Hepatocyte (in vitro differentiated cells): ENCODE results near the gene CTNNA1. TPM values are rescaled to one million over a fixed set of nuclear protein-coding genes. Genes with fewer than 3 reads are reported as not detected.

Source experiments
- DNase-seq: peaks from one replicate; pipeline ENCODE4 v3.0.0-alpha.2; 2016; ENCODE audit warnings: low spot score
- H2AFZ ChIP-seq: fragments of 200-600 bp; sonication (generic); 2 replicates; pipeline ENCODE4 v1.6.0; 2016; ENCODE audit warnings: antibody characterized with exemption, mild to moderate bottlenecking
- H3K27ac ChIP-seq: fragments of 200-600 bp; sonication (generic); 2 replicates; pipeline ENCODE4 v1.5.1; 2016; ENCODE audit warnings: mild to moderate bottlenecking
- H3K27me3 ChIP-seq: fragments of 200-600 bp; sonication (generic); 2 replicates; pipeline ENCODE4 v1.6.1; 2016
- H3K36me3 ChIP-seq: fragments of 200-600 bp; sonication (generic); replicated peaks from 2 replicates; pipeline ENCODE4 v1.5.1; 2016; ENCODE audit warnings: low read depth; ENCODE audit not compliant: insufficient read depth
- H3K4me1 ChIP-seq: fragments of 200-600 bp; sonication (generic); 2 replicates; pipeline ENCODE4 v1.5.1; 2016; ENCODE audit warnings: mild to moderate bottlenecking, moderate library complexity; ENCODE audit not compliant: insufficient read depth
- H3K4me2 ChIP-seq: fragments of 200-600 bp; sonication (generic); 2 replicates; pipeline ENCODE4 v1.6.0; 2016
- H3K4me3 ChIP-seq: fragments of 200-600 bp; sonication (generic); 2 replicates; pipeline ENCODE4 v1.5.1; 2016; ENCODE audit warnings: mild to moderate bottlenecking
- H3K79me2 ChIP-seq: fragments of 200-600 bp; sonication (generic); 2 replicates; pipeline ENCODE4 v1.6.0; 2017; ENCODE audit warnings: mild to moderate bottlenecking
- H3K9me2 ChIP-seq: fragments of 200-600 bp; sonication (generic); replicated peaks from 2 replicates; pipeline ENCODE4 v1.6.0; 2017; ENCODE audit warnings: mild to moderate bottlenecking; ENCODE audit not compliant: insufficient read depth
- H3K9me3 ChIP-seq: fragments of 200-600 bp; sonication (generic); 2 replicates; pipeline ENCODE4 v1.5.1; 2016; ENCODE audit warnings: low read depth, mild to moderate bottlenecking
- H4K20me1 ChIP-seq: fragments of 200-600 bp; sonication (generic); 2 replicates; pipeline ENCODE4 v1.6.0; 2016; ENCODE audit warnings: mild to moderate bottlenecking; ENCODE audit not compliant: insufficient read depth, poor library complexity, severe bottlenecking
- EZH2 ChIP-seq: fragments of 200-600 bp; sonication (generic); IDR thresholded peaks from 2 replicates; pipeline ENCODE4 v1.6.1; 2016; ENCODE audit warnings: antibody characterized with exemption, mild to moderate bottlenecking, borderline replicate concordance
- EZH2phosphoT487 ChIP-seq: fragments of 200-600 bp; sonication (generic); IDR thresholded peaks from one replicate; pipeline ENCODE4 v1.6.1; 2018; ENCODE audit warnings: antibody characterized with exemption, mild to moderate bottlenecking, low read depth, moderate library complexity; ENCODE audit not compliant: unreplicated experiment, severe bottlenecking
- WGBS: methylation state at CpG from one replicate; pipeline ENCODE4 v1.1.6; 2016; ENCODE audit warnings: low lambda C conversion rate; ENCODE audit errors: missing lambda C conversion rate; 5-methylcytosine and 5-hydroxymethylcytosine counted together
- polyA plus RNA-seq: library from polyadenylated mRNA; unstranded; fragments of >200 nt; fragmentation: Nextera tagmentation; extraction: Ambion mirVana; gene quantifications from 2 replicates; pipeline ENCODE4 v1.2.1, GENCODE V29; 2016
- total RNA-seq: library from RNA; depleted of rRNA; stranded (reverse); fragments of >200 nt; gene quantifications from 2 replicates; pipeline ENCODE4 v1.2.3, GENCODE V29; 2014
- TF ChIP-seq, protein P1 (sequence below): fragments of 200-600 bp; sonication (generic); IDR thresholded peaks from 2 replicates; pipeline ENCODE4 v1.5.1; 2016; ENCODE audit warnings: antibody characterized with exemption, mild to moderate bottlenecking; ENCODE audit not compliant: poor library complexity

Gene CTNNA1
- total and polyA plus RNA-seq, 2 experiments from 2014 or later, result 152 to 349 TPM

DNA sequence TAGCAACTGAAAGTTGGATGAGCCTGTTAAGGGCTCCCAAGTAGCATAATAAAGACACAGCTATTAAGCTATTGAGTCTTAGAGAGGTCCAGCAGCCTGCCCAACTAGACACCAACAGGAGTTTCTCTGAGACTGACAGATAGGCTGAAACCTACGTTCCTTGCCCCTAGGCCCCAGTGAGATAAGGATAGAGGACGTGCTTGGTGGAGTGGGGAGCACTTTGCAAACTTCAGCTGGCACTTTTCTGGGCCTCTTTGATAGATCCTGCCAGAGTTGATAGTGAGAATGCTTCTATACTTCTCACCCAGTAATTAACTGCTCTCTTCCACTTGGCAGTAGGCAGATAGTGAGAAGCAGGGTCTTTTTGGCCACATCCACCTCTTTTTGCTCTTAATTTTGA lies 20.8 kb upstream of the CTNNA1 start:
- Histone ChIP-seq H3K36me3 (no peaks in the 10 kb centered on the region), H3K27me3 (no peaks in the 10 kb centered on the region), H2AFZ (no peak overlapping the region), H3K4me1 (no peaks in the 10 kb centered on the region), H4K20me1 (no peaks in the 10 kb centered on the region), H3K9me3 (no peaks in the 10 kb centered on the region), H3K4me2 (no peak overlapping the region), H3K4me3 (no peak overlapping the region), H3K79me2 (no peaks in the 10 kb centered on the region), H3K9me2 (no peaks in the 10 kb centered on the region), H3K27ac (no peak overlapping the region)
- DNase-seq, result no peak
- TF ChIP-seq EZH2phosphoT487, result no peak
- TF ChIP-seq EZH2, result no peak
- TF ChIP-seq, protein P1, sequence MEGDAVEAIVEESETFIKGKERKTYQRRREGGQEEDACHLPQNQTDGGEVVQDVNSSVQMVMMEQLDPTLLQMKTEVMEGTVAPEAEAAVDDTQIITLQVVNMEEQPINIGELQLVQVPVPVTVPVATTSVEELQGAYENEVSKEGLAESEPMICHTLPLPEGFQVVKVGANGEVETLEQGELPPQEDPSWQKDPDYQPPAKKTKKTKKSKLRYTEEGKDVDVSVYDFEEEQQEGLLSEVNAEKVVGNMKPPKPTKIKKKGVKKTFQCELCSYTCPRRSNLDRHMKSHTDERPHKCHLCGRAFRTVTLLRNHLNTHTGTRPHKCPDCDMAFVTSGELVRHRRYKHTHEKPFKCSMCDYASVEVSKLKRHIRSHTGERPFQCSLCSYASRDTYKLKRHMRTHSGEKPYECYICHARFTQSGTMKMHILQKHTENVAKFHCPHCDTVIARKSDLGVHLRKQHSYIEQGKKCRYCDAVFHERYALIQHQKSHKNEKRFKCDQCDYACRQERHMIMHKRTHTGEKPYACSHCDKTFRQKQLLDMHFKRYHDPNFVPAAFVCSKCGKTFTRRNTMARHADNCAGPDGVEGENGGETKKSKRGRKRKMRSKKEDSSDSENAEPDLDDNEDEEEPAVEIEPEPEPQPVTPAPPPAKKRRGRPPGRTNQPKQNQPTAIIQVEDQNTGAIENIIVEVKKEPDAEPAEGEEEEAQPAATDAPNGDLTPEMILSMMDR, result no peak
- WGBS, result 59% methylated on average over 2 of the region's 2 CpGs

- H4K20me1 ChIP-seq, result no peaks in the 10 kb centered on the region
- H2AFZ ChIP-seq, result no peak overlapping the region
- no peaks in the 10 kb centered on the region for H3K9me2 ChIP-seq
- DNase-seq, result no peak
- no peaks in the 10 kb centered on the region for H3K9me3 ChIP-seq
- no peaks in the 10 kb centered on the region for H3K4me1 ChIP-seq
- H3K4me2 ChIP-seq, result no peak overlapping the region
- no peak overlapping the region for H3K4me3 ChIP-seq
- H3K27me3 ChIP-seq, result no peaks in the 10 kb centered on the region
- no peaks in the 10 kb centered on the region for H3K79me2 ChIP-seq
- TF ChIP-seq EZH2phosphoT487 (no peak), EZH2 (no peak)
- TF ChIP-seq, protein P1, result no peak
- no peak overlapping the region for H3K27ac ChIP-seq
- WGBS, result 90% methylated on average over 4 of the region's 4 CpGs
- H3K36me3 ChIP-seq, result no peaks in the 10 kb centered on the region
These were observed 20.3 kb upstream of the CTNNA1 start for GRCh38 chr5:138732933-138733332.

DNA sequence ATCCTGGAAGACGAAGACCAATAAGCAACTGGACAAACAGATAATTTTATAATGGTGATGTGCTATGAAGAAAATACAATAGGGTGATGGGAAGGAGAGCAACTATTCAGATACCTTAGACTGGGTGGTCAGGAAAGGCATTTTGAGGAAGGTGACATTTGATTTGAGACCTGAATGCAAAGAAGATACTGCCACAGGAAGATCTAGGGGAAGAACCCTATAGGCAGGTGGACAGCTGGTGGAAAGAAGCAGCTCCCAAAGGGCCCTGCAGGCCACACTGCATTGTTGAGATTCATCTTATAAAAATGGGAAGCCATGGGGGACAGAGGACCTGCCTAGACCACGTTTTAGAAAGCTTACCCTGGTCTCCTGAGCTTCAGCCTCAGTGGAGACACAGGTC lies 19.7 kb upstream of the CTNNA1 start:
- Histone ChIP-seq H4K20me1 (no peaks in the 10 kb centered on the region), H3K27ac (no peak overlapping the region), H3K79me2 (no peaks in the 10 kb centered on the region), H3K27me3 (no peaks in the 10 kb centered on the region), H3K36me3 (no peaks in the 10 kb centered on the region), H3K4me3 (no peak overlapping the region), H3K9me2 (no peaks in the 10 kb centered on the region), H3K4me1 (no peaks in the 10 kb centered on the region), H3K9me3 (no peaks in the 10 kb centered on the region), H2AFZ (no peak overlapping the region), H3K4me2 (no peak overlapping the region)
- WGBS, result 85% methylated on average over 2 of the region's 2 CpGs
- TF ChIP-seq EZH2phosphoT487 (no peak), EZH2 (no peak)
- TF ChIP-seq, protein P1, result no peak
- DNase-seq, result no peak

DNA sequence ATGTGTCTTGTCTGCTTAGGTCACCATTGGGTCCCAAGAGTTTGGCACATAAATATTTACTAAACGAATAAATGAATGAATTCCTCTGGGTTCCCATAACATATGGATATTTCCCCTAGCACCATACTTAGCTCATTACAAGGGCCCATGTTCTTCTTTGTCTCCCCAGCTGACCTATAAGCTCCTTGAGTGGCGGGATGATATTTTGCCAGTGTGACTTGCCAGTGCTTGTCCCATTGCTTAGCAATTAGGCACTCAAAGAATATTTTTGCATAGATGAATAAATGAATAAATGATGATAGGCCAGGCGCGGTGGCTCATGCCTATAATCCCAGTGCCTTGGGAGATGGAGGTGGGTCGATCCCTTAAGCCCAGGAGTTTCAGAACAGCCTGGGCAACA lies 16.9 kb upstream of the CTNNA1 start:
- no peaks in the 10 kb centered on the region for H3K4me1 ChIP-seq
- H3K27ac ChIP-seq, result no peak overlapping the region
- no peak for DNase-seq
- H3K36me3 ChIP-seq, result no peaks in the 10 kb centered on the region
- H3K4me3 ChIP-seq, result no peak overlapping the region
- 89% methylated on average over 5 of the region's 5 CpGs for WGBS
- H3K4me2 ChIP-seq, result no peak overlapping the region
- H3K9me2 ChIP-seq, result no peaks in the 10 kb centered on the region
- no peak for TF ChIP-seq EZH2
- TF ChIP-seq EZH2phosphoT487, result no peak
- TF ChIP-seq, protein P1, result no peak
- H3K79me2 ChIP-seq, result no peaks in the 10 kb centered on the region
- no peak overlapping the region for H2AFZ ChIP-seq
- H4K20me1 ChIP-seq, result no peaks in the 10 kb centered on the region
- H3K9me3 ChIP-seq, result no peaks in the 10 kb centered on the region
- no peaks in the 10 kb centered on the region for H3K27me3 ChIP-seq
